AG04449 (cell line): ENCODE measurements around the gene SH3PXD2B.
A peak's percentile ranks its signal among the peaks of the same experiment; 100 is the strongest.

ENCODE experiments used
- CTCF ChIA-PET: fragments of 350-600 bp; formaldehyde crosslinking; extraction: SDS; loops from one replicate; lab custom pipeline; 2021; ENCODE audit warnings: antibody characterized with exemption; lab: Yijun Ruan, JAX
- POLR2A ChIA-PET: fragments of 400-600, 350-600 bp; formaldehyde crosslinking; extraction: SDS; loops from one replicate; lab custom pipeline; 2020; ENCODE audit warnings: antibody characterized with exemption, inconsistent platforms; lab: Yijun Ruan, JAX
- DNase-seq: peaks from one replicate; pipeline ENCODE4 v3.0.0-alpha.2; 2010; ENCODE audit warnings: low read depth, low spot score
- H3K4me3 ChIP-seq: 2 replicates; pipeline ENCODE4 v1.5.1; 2011; ENCODE audit warnings: low read depth, mild to moderate bottlenecking, control low read depth, low read length
- TF ChIP-seq, protein P1 (sequence below): IDR thresholded peaks from one replicate; pipeline ENCODE4 v1.5.1; 2011; ENCODE audit warnings: mild to moderate bottlenecking, moderate library complexity, low read length, control low read depth, inconsistent platforms; ENCODE audit not compliant: insufficient read depth; ENCODE audit errors: missing control alignments

SH3PXD2B gene

DNA sequence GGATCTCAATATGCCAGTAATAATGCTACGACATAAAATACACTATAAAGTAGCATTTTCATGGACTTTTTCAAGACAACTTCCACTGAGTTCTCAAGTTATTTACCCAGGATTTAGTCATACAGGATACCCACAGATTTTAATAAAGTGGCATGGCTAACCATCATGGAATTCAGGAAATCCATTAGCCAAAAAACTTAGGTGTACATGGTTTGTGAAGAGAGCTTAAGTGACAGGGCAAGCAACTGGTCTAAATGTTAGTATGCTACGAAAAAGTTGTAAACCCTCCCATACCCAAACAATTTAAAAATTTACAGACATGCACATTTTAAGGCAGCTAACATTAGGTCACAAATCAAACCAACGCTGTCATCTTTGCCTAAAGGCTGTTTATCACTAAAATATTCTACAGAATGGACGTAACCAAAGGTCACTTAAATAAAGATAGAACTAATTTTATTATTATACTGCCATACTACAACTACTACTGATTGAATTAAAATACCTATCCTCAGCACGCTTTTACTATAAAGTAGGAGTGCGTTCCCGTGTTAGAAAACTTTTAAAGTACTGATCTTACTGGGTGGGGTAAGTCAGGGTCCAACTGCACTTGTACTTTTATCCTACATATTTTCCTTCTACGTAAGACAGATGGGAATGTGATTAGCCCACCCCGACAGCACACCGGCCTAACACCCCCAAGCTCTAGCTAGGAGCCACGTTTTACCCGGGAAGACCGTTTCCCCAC, 171.9 kb downstream of the SH3PXD2B start:
- DNase-seq = no peak
- ChIA-PET CTCF (interaction anchor here (0.7 to 3.4 kb wide), 13 partner anchors 10 to 329 kb away, joined by 3 to 25 read pairs (median 3); no protein-coding TSS in a partner anchor), POLR2A (interaction anchor here (1.1 to 1.3 kb wide), 2 partner anchors 15 to 93 kb away, joined by 3 to 4 read pairs; no protein-coding TSS in a partner anchor)
- peak overlapping the region; percentile 75 for H3K4me3 ChIP-seq
- TF ChIP-seq, protein P1, sequence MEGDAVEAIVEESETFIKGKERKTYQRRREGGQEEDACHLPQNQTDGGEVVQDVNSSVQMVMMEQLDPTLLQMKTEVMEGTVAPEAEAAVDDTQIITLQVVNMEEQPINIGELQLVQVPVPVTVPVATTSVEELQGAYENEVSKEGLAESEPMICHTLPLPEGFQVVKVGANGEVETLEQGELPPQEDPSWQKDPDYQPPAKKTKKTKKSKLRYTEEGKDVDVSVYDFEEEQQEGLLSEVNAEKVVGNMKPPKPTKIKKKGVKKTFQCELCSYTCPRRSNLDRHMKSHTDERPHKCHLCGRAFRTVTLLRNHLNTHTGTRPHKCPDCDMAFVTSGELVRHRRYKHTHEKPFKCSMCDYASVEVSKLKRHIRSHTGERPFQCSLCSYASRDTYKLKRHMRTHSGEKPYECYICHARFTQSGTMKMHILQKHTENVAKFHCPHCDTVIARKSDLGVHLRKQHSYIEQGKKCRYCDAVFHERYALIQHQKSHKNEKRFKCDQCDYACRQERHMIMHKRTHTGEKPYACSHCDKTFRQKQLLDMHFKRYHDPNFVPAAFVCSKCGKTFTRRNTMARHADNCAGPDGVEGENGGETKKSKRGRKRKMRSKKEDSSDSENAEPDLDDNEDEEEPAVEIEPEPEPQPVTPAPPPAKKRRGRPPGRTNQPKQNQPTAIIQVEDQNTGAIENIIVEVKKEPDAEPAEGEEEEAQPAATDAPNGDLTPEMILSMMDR = no peak

DNA sequence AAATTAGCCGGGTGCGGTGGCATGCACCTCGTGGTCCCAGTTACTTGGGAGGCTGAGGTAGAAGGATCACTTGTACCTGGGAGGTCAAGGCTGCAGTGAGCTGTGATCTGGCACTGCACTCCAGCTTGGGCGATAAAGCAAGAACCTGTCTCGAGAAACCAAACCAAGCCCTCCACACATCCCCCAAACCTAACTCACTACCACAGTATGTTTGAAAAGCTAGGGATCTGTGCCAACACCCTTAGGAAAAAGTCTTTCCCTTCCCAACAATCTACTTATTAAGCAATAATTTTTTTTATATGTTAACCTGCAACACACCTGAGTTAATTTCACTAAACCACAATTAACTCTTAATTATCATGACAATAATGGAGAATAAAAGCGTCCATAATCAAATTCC, 173.0 kb downstream of the SH3PXD2B start:
- peak overlapping the region; percentile 75 for H3K4me3 ChIP-seq
- TF ChIP-seq, protein P1 = no peak
- DNase-seq = no peak
- POLR2A ChIA-PET = no interaction called here
- CTCF ChIA-PET = interaction anchor here (0.7 to 3.4 kb wide), 3 partner anchors 11 to 92 kb away, joined by 3 to 25 read pairs (median 9); no protein-coding TSS in a partner anchor

DNA sequence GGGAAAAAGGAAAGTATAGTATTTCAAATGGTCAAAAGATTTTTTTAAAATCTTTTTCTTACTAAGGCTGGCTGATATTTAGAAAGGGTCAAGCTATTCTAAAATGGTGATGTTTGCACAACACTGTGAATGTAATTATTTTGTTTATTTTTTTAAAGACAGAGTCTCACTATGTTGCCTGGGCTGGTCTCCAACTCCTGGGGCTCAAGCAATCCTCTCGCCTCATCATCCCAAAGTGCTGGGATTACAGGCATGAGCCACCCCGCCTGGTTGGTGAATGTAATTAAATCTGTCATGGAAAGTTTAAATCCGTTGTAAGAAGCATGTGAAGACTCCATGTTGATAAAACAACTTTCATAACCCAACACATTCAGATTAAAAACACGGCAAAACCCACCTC, 173.4 kb downstream of the SH3PXD2B start:
- POLR2A ChIA-PET = no interaction called here
- TF ChIP-seq, protein P1 = no peak
- CTCF ChIA-PET = interaction anchor here (1.0 to 3.4 kb wide), 3 partner anchors 9 to 92 kb away, joined by 3 to 25 read pairs (median 9); no protein-coding TSS in a partner anchor
- no peak for DNase-seq
- H3K4me3 ChIP-seq = no peak overlapping the region; the same call in 1 of the 2 replicates

DNA sequence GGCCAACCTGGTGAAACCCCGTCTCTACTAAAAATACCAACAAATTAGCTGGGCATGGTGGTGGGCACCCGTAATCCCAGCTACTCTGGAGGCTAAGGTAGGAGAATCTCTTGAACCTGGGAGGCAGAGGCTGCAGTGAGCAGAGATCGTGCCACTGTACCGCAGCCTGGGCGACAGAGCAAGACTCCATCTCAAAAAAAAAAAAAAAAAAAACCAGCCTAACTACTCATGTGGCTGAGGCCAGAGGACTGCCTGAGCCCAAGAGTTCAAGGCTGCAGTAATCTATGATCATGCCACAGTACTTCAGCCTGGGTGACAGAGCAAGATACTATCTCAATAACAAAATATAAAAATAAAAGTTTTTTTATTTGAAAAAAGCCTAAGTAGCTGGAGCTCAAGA, 174.0 kb downstream of the SH3PXD2B start:
- ChIA-PET POLR2A (no interaction called here), CTCF (interaction anchor here (0.7 to 1.0 kb wide), 2 partner anchors 9 to 10 kb away, joined by 3 read pairs; no protein-coding TSS in a partner anchor)
- TF ChIP-seq, protein P1 = no peak
- no peak for DNase-seq
- no peak overlapping the region for H3K4me3 ChIP-seq

DNA sequence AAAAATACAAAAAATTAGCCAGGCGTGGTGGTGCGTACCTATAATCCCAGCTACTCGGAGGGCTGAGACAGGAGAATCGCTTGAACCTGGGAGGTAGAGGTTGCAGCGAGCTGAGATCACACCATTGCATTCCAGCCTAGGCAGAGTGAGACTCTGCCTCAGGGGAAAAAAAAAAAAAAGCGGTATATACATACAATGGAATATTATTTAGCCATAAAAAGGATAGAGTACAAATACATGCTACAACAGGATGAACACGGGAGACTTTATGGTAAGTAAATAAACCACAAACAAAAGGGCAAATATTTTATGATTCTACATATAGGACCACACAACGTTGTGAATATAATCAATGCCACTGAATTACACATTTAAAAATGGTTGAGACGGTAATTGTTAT, 176.0 kb downstream of the SH3PXD2B start:
- DNase-seq = no peak
- no peak overlapping the region for H3K4me3 ChIP-seq
- TF ChIP-seq, protein P1 = no peak
- ChIA-PET CTCF (no interaction called here), POLR2A (no interaction called here)

DNA sequence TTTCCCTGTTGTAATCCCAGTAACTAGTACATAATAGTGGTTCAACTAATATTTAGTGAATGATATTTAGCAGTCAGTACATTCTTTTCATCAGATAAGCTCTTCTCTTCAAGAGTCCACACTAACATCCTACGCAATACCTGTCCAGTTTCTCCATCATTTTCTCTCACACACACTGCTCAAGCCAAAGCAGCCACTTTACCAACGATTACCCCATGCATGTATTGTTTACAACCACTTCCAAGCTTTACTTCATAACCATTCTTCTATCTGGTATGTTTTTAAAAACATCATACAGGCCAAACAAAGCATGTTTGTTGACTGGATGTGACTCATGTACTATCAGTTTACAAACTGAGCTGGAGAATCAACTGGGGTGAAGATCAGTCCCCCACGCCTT, 178.1 kb downstream of the SH3PXD2B start:
- H3K4me3 ChIP-seq = no peak overlapping the region
- TF ChIP-seq, protein P1 = no peak
- DNase-seq = no peak
- ChIA-PET POLR2A (no interaction called here), CTCF (interaction anchor here (1.3 to 2.0 kb wide), 3 partner anchors 10 to 31 kb away, joined by 3 to 5 read pairs (median 4); no protein-coding TSS in a partner anchor)
